Mammary epithelial cell (primary cell): ENCODE data around the gene HLA-G.

Experiments
- EZH2 ChIP-seq: IDR thresholded peaks from 2 replicates; pipeline ENCODE4 v1.6.1; 2012; ENCODE audit warnings: low read length, inconsistent platforms, borderline replicate concordance
- TF ChIP-seq, protein P1 (sequence below), 2 donors: IDR thresholded peaks in 1 of 2; conservative IDR thresholded peaks in 1 of 2; 2 replicates each; pipeline ENCODE4 v1.5.1; 2011 to 2012; ENCODE audit warnings: inconsistent platforms in 2 of 2, low read length in 2 of 2, mild to moderate bottlenecking in 2 of 2, control low read depth in 1 of 2, low read depth in 1 of 2; ENCODE audit not compliant: insufficient read depth in 1 of 2; ENCODE audit errors: extremely low read depth in 1 of 2

DNA sequence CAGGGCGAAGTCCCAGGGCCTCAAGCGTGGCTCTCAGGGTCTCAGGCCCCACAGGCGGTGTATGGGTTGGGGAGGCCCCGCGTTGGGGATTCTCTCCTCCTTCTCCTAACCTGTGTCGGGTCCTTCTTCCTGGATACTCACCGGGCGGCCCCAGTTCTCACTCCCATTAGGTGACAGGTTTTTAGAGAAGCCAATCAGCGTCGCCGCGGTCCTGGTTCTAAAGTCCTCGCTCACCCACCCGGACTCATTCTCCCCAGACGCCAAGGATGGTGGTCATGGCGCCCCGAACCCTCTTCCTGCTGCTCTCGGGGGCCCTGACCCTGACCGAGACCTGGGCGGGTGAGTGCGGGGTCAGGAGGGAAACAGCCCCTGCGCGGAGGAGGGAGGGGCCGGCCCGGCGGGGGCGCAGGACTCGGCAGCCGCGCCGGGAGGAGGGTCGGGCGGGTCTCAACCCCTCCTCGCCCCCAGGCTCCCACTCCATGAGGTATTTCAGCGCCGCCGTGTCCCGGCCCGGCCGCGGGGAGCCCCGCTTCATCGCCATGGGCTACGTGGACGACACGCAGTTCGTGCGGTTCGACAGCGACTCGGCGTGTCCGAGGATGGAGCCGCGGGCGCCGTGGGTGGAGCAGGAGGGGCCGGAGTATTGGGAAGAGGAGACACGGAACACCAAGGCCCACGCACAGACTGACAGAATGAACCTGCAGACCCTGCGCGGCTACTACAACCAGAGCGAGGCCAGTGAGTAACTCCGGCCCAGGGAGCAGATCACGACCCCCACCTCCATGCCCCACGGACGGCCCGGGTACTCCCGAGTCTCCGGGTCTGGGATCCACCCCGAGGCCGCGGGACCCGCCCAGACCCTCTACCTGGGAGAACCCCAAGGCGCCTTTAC lies at the start of gene HLA-G:
- TF ChIP-seq, protein P1, sequence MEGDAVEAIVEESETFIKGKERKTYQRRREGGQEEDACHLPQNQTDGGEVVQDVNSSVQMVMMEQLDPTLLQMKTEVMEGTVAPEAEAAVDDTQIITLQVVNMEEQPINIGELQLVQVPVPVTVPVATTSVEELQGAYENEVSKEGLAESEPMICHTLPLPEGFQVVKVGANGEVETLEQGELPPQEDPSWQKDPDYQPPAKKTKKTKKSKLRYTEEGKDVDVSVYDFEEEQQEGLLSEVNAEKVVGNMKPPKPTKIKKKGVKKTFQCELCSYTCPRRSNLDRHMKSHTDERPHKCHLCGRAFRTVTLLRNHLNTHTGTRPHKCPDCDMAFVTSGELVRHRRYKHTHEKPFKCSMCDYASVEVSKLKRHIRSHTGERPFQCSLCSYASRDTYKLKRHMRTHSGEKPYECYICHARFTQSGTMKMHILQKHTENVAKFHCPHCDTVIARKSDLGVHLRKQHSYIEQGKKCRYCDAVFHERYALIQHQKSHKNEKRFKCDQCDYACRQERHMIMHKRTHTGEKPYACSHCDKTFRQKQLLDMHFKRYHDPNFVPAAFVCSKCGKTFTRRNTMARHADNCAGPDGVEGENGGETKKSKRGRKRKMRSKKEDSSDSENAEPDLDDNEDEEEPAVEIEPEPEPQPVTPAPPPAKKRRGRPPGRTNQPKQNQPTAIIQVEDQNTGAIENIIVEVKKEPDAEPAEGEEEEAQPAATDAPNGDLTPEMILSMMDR (conservative IDR thresholded peaks at IDR 0.05 in 1 of 2, IDR thresholded peaks at IDR 0.05 in 1 of 2; ENCODE audit: extremely low read depth in 1 of 2, insufficient read depth in 1 of 2, low read depth in 1 of 2, low read length in 2 of 2): no peak
- TF ChIP-seq EZH2: no peak
